Measurements from ENCODE around the gene MYO5A.
"Not testable (repeated sequence)": the region's sequence is repeated elsewhere in the genome, so short reads cannot be mapped to it uniquely, and the experiment has no call there.

The MYO5A gene

DNA sequence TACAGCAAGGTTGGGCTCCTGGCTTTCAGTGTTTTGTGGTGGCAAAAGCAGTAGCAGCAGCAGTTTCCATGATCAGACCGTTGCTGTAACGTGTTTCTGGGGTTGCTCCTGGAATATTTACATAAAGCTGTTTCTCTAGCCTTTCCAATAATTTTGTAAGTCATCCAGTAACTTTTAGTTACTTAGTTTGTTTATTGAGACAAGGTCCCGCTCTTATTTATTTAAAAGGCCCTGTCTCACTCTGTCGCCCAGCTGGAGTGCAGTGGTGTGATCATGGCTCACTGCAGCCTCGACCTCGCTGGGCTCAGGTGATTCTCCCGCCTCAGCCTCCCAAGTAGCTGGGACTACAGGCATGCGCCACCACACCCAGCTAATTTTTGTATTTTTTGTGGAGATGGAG is 8.8 kb upstream of the MYO5A start:
- no peak for DNase-seq

- DNase-seq: no peak
These were observed 3.7 kb upstream of the MYO5A start for GRCh38 chr15:52532427-52532826.

GRCh38 chr15:52529940-52530339 is 1.3 kb upstream of the MYO5A start:
- no peak for DNase-seq

DNA sequence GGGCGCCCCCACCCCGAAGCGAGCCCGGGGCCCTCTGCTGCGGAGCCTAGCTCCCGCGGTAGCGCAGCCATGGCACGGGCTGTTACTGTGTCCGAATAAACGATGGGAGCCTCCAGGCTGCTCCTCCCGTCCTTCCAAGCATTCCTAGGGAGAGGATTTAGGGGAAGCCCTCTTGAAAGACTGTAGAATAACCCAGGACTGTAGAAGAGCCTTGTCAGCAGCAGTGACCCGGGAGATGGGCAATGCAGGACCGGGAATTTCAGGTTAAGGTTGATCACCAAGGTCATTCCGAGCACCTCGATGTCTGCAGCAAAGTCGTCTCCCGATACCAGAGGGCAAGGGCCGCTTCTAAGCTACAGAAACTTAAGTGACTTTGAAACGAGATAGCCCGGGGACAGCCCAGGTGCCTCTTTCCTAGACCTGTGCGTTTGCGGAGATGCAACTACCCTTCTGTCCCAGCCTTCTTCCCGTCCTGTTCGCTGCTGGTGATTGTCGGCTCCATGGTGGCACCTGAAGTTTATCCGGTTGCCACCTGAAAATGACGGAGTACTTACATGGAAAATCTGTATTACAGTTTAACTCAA is 753 bp upstream of the MYO5A start:
- no peak for DNase-seq

GRCh38 chr15:52527911-52528563 is 643 bp downstream of the MYO5A start:
- peak; percentile 35 for DNase-seq

DNA sequence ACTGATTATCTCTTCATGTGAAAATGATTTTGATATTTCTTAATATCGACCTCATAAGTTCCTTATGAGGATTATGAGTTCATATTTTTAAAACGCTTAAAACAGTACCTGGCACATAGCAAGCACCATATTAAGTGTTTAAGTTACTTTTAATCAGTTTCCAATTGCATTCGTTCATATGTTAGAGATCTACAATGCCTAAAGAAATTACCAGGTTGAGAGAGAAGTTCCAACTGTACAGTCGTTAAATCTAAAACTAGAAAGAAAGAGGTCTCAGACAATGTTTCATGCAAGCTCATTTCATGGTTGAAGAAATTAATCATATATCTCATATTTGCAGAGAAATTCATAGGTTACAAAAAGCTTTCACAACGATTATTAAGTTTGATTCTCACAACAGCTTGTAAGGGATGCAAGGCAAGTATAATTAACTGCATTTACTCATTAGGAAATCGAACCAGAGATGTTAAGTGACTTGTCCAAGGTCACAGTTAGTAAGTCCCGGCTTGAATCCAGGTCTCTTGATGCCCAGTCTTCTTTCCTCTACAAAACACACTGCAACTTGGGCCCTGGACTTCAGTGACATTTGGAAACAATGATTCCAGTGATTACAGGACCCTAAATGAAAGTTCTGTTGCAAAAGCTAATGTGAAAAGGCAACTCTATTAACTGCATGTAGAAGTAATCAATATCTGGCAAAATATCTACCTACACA is 1.3 kb downstream of the MYO5A start:
- no peak for DNase-seq

- no peak for DNase-seq
These were observed 4.2 kb downstream of the MYO5A start for GRCh38 chr15:52524223-52525136.

DNA sequence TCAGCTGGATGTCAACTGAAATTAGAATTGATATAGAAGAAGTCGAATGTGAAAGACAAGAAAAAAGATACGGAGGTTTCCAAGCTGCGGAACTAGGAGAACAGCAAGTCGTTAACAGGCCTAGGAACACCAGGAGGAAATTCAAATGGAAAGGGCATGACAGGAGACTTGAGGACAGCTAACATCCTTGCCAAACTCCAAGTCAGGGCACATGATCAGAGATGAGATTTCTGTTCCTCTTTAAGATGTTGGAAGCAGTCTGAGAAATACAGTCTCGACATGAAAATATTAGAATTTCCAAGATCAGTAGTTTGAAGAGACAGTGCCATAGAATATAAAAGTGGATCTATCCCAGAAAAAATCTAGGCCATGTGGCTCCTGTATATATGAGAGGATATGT is 5.0 kb downstream of the MYO5A start:
- no peak for DNase-seq

DNA sequence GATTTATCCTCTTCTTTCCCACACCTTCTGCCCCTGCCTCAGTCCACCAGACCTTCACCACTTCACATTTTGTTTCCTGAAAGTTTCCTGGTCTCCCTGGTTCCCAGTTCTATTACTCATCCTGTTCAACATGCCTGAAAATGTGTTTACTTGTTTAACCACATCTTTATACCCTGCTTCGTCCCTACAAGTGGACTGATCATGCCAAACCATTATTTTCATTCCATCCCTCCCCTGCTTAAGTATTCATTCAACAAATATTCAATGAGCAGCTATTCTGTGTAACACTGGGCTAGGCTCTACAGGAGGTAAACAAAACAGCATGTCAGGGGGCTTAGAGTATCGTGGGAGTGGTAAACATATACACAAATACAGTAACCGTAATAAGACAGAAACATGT is 5.5 kb downstream of the MYO5A start:
- DNase-seq: peak; percentile 74

DNA sequence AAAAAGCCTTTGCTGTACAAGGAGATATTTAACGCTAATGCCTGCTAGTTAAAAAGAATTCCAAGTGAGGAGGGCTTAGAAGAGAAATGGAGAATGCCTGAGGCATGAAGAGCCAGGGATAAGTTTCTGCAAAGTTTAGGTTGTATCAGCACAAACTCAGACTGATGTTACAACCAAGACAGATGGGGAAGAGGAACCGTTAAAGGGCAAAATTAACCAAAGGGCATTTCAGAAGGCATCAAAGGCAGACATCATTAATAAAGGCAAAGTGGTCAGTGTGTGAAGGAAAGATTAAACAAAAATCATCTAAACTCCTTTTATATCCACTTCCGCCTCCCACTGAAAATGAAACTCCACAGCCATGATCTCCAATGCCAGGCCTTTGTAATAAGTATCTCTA is 7.0 kb downstream of the MYO5A start:
- no peak for DNase-seq

DNA sequence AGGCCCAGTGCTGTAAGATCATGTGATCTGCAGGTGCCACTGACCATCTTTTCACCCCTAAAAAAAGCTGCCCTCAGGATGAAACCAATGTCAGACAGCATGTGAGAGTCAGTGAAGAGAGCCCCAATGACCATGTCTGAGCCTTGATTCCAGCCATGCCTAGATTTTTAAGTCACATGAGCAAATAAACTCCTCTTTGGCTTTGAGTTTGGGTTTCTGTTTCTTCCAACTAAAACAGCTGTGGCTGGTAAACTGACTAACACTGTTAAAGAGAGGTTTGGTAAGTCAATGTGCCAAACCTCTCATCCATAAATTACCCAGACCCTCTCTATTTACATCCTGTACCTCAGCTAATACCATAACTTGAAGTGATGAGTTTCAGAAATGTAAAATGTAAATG is 8.3 kb downstream of the MYO5A start:
- no peak for DNase-seq

GRCh38 chr15:52518487-52519371 is 10.0 kb downstream of the MYO5A start:
- DNase-seq: peak; percentile 7

- no peak for DNase-seq
These were observed 11.7 kb downstream of the MYO5A start for GRCh38 chr15:52517014-52517413.

DNA sequence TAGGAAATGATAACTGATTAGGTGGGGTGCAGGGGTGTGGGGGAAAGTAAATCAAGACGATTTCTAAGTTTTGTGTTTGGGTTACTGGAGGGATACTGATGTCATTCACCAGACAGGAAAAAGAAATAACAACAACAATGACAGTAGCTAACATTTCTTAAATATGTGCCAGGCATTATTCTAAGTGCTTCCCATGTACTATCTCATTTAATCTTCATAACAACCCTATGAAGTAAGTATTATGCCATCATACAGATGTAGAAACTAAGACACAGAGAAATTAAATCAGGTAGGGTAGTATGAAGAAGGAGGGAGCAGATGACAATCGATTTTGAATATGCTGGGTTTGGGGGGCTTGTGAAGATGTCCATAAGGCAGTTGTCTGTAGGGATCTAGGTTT is 13.3 kb downstream of the MYO5A start:
- DNase-seq: no peak

DNA sequence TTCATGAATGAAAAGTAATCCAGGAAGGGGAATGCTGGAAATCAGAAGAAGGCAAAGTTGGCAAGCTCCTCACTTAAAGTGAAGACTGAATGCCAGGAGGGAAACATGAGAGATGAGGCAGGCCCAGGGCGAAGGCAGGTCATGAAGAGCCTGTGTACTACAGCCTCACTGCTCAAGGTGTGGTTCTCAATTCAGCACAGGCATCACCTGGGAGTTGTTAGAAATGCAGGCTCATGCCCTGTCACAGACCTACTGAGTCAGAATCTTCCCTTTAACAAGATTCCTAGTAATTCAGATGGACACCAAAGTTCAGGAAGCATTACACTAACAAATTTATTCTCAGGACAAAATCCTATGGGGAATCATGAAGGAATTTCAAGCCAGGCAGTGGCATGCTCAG is 14.2 kb downstream of the MYO5A start:
- DNase-seq: no peak

DNA sequence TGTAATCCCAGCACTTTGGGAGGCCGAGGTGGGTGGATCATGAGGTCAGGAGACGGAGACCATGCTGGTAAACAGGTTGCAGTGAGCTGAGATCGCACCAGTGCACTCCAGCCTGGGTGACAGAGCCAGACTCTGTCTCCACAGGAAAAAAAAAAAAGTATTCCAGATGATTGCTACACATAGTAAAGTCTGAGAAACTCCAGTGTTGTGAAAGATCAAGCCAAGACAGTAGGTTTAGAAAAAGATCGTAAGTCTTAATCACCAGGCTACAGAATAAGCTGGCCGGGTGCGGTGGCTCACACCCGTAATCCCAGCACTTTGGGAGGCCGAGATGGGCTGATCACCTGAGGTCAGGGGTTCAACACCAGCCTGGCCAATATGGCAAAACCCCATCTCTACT is 15.8 kb downstream of the MYO5A start:
- not testable (repeated sequence) for DNase-seq

GRCh38 chr15:52511084-52511483 is 17.6 kb downstream of the MYO5A start:
- DNase-seq: no peak

GRCh38 chr15:52509500-52510245 is 19.0 kb downstream of the MYO5A start:
- no peak for DNase-seq

DNA sequence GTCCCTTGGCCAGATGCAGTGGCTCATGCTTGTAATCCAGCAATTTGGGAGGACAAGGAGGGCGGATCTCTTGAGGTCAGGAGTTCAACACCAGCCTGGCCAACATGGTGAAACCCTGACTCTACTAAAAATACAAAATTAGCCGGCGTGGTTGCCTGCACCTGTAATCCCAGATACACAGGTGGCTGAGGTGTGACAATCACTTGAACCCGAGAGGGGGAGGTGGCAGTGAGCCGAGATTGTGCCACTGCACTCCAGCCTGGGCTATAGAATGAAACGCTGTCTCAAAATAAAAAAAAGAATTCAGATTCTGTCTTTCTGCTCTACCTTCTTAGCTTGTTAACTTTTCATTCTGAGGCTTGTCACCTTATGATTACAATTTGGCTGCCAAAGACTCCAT is 22.1 kb downstream of the MYO5A start:
- no peak for DNase-seq

GRCh38 chr15:52505151-52505550 is 23.5 kb downstream of the MYO5A start:
- no peak for DNase-seq

- DNase-seq: peak; percentile 59
These were observed 24.7 kb downstream of the MYO5A start for GRCh38 chr15:52503788-52504496.

Data from fibroblast of skin of right biceps (primary cell).